Measurements from ENCODE around the gene UST. TPM values are rescaled to one million over a fixed set of nuclear protein-coding genes. Genes with fewer than 3 reads are reported as not detected.
"Not testable (repeated sequence)": the region's sequence is repeated elsewhere in the genome, so short reads cannot be mapped to it uniquely, and the experiment has no call there.

Gene UST
- total RNA-seq, 1 experiment from 2014 or later: 3.9 TPM

- intact Hi-C loops (cut with micrococcal nuclease): loop anchor here (10.0 kb wide), 1 partner anchor 89 kb away; no protein-coding TSS in a partner anchor
- ChIA-PET POLR2A (ENCODE audit: unreplicated experiment) (no interaction called here), CTCF (no interaction called here)
- no peak overlapping the region for H3K27ac ChIP-seq (ENCODE audit: low read length)
- H3K9me2 ChIP-seq (replicated peaks; ENCODE audit: low read length): no peaks in the 10 kb centered on the region
- H3K9me3 ChIP-seq (ENCODE audit: low read length): no peaks in the 10 kb centered on the region
- ATAC-seq (no peak), DNase-seq (no peak)
- BruUV-seq (replicated peaks): no TSS peak
- no peak overlapping the region for H2AFZ ChIP-seq (ENCODE audit: low read length)
- H3K36me3 ChIP-seq (ENCODE audit: low read depth, low read length): no peaks in the 10 kb centered on the region
- no peaks in the 10 kb centered on the region for H3K27me3 ChIP-seq (ENCODE audit: low read length)
- no peak overlapping the region for H3K4me2 ChIP-seq (ENCODE audit: low read length)
- no peak overlapping the region for H3K9ac ChIP-seq (ENCODE audit: low read length)
- H3F3A ChIP-seq (ENCODE audit: low read length, unreplicated experiment): no peaks in the 10 kb centered on the region
- TF ChIP-seq EZH2 (IDR thresholded peaks at IDR 0.05; ENCODE audit: low read length, unreplicated experiment) (no peak), EZH2phosphoT487 (IDR thresholded peaks at IDR 0.05; ENCODE audit: borderline replicate concordance, low read length) (no peak), CTCF (conservative IDR thresholded peaks at IDR 0.05; ENCODE audit: low read depth, low read length) (no peak)
- peaks cover 25% of the 10 kb centered on the region for H3K4me1 ChIP-seq (ENCODE audit: insufficient read depth, low read length)
- H4K20me1 ChIP-seq (ENCODE audit: low read length): no peaks in the 10 kb centered on the region
- H3K4me3 ChIP-seq (ENCODE audit: low read length): no peak overlapping the region
- no peaks in the 10 kb centered on the region for H3K79me2 ChIP-seq (ENCODE audit: low read length)
Observed at GRCh38 chr6:148855744-148856143, 108.9 kb downstream of the UST start.

- POLR2A ChIA-PET (ENCODE audit: unreplicated experiment): no interaction called here
Observed at GRCh38 chr6:148857798-148858390, 111.1 kb downstream of the UST start.

GRCh38 chr6:148864132-148864531, 117.3 kb downstream of the UST start:
- CTCF ChIA-PET; BruUV-seq (replicated peaks); POLR2A ChIA-PET (ENCODE audit: unreplicated experiment): not testable (repeated sequence)

More at GRCh38 chr6:148857798-148858390, 111.1 kb downstream of the UST start:
- Histone ChIP-seq H3K9ac (ENCODE audit: low read length) (no peak overlapping the region), H3K9me3 (ENCODE audit: low read length) (no peaks in the 10 kb centered on the region), H3K27ac (ENCODE audit: low read length) (peak overlapping the region; percentile 31; the same call in 1 of the 2 replicates), H3K79me2 (ENCODE audit: low read length) (no peaks in the 10 kb centered on the region), H3K4me1 (ENCODE audit: insufficient read depth, low read length) (peaks cover 25% of the 10 kb centered on the region), H3K27me3 (ENCODE audit: low read length) (no peaks in the 10 kb centered on the region), H3K9me2 (replicated peaks; ENCODE audit: low read length) (no peaks in the 10 kb centered on the region), H2AFZ (ENCODE audit: low read length) (no peak overlapping the region), H3K36me3 (ENCODE audit: low read depth, low read length) (no peaks in the 10 kb centered on the region), H3K4me2 (ENCODE audit: low read length) (no peak overlapping the region), H4K20me1 (ENCODE audit: low read length) (no peaks in the 10 kb centered on the region), H3F3A (ENCODE audit: low read length, unreplicated experiment) (no peaks in the 10 kb centered on the region), H3K4me3 (ENCODE audit: low read length) (no peak overlapping the region)
- CTCF ChIA-PET: no interaction called here
- DNase-seq (peak; percentile 75), ATAC-seq (peak; percentile 42)
- no TSS peak for BruUV-seq (replicated peaks)
- intact Hi-C loops (cut with micrococcal nuclease): loop anchor here (10.0 kb wide), 1 partner anchor 87 kb away; no protein-coding TSS in a partner anchor
- no peak for TF ChIP-seq CTCF (conservative IDR thresholded peaks at IDR 0.05; ENCODE audit: low read depth, low read length)
- TF ChIP-seq EZH2 (IDR thresholded peaks at IDR 0.05; ENCODE audit: low read length, unreplicated experiment): no peak
- no peak for TF ChIP-seq EZH2phosphoT487 (IDR thresholded peaks at IDR 0.05; ENCODE audit: borderline replicate concordance, low read length)

More at GRCh38 chr6:148864132-148864531, 117.3 kb downstream of the UST start:
- H3K79me2 ChIP-seq (ENCODE audit: low read length); H4K20me1 ChIP-seq (ENCODE audit: low read length); intact Hi-C loops (cut with micrococcal nuclease); DNase-seq; H3K4me3 ChIP-seq (ENCODE audit: low read length); H3K27ac ChIP-seq (ENCODE audit: low read length); ATAC-seq; H3F3A ChIP-seq (ENCODE audit: low read length, unreplicated experiment); H2AFZ ChIP-seq (ENCODE audit: low read length); H3K9me2 ChIP-seq (replicated peaks; ENCODE audit: low read length); H3K36me3 ChIP-seq (ENCODE audit: low read depth, low read length); H3K9ac ChIP-seq (ENCODE audit: low read length); H3K9me3 ChIP-seq (ENCODE audit: low read length); H3K27me3 ChIP-seq (ENCODE audit: low read length); H3K4me2 ChIP-seq (ENCODE audit: low read length): not testable (repeated sequence)
- H3K4me1 ChIP-seq (ENCODE audit: insufficient read depth, low read length): peaks cover 17% of the 10 kb centered on the region
